ENCODE results near the gene C1orf50. TPM values are rescaled to one million over a fixed set of nuclear protein-coding genes. Genes with fewer than 3 reads are reported as not detected.

Gene C1orf50
- 4.8 and 6.5 TPM in 2 replicates for total RNA-seq

DNA sequence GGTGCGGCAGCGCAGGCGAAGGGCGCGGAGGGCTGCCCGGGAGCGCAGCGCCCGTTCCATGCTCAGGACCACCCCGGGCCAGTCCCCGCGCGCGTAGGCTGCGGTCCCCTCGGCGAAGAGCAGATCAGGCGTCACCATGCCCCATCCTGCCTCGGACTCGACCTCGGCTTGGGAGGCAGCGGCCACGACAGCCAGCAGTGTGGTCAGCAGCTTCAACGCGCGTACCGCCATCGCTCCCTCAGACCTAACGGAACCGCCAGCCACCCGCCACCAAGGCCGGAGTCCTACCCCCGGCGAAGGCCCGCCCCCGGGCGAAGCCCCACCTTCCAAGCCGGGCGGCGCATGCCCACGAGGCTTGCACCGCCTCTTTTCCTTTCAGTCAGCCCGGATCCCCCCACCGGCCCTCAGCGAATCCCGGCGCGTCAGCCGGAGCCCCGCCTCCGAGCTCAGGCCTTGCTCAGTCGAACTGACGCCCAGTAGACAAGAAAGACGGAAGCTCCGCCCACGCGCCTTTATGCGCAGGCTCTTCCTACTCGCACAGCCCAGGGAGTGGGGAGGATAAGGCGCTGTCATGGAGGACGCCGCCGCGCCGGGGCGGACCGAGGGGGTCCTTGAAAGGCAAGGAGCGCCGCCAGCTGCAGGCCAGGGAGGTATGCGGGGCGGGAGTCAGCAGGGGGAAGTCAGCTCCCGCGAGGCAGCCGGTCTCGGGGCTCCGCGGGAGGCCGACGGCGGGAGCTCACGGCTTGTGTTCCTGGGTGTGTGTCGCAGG is at the start of gene C1orf50, which contains the start of gene P3H1:
Gene C1orf50 (plus strand): TSS at position 509 of the 769 bp plus-strand sequence. CDS start 63 bp downstream, at position 572.
Gene P3H1 (minus strand): TSS at position 288 of the 769 bp plus-strand sequence. CDS start 57 bp downstream, at position 231.

GRCh38 chr1:42739753-42740700 is 27.0 kb upstream of the C1orf50 start, which contains the start of gene CLDN19:
TSS of gene CLDN19 (minus strand) at chr1:42740236. CDS start at chr1:42740063, 173 bp downstream.

GRCh38 chr1:42784946-42785693 is 18.1 kb downstream of the C1orf50 start, which contains the start of gene TMEM269:
TSS of gene TMEM269 (plus strand) at chr1:42784991. CDS start at chr1:42789894, 4,903 bp downstream.

DNA sequence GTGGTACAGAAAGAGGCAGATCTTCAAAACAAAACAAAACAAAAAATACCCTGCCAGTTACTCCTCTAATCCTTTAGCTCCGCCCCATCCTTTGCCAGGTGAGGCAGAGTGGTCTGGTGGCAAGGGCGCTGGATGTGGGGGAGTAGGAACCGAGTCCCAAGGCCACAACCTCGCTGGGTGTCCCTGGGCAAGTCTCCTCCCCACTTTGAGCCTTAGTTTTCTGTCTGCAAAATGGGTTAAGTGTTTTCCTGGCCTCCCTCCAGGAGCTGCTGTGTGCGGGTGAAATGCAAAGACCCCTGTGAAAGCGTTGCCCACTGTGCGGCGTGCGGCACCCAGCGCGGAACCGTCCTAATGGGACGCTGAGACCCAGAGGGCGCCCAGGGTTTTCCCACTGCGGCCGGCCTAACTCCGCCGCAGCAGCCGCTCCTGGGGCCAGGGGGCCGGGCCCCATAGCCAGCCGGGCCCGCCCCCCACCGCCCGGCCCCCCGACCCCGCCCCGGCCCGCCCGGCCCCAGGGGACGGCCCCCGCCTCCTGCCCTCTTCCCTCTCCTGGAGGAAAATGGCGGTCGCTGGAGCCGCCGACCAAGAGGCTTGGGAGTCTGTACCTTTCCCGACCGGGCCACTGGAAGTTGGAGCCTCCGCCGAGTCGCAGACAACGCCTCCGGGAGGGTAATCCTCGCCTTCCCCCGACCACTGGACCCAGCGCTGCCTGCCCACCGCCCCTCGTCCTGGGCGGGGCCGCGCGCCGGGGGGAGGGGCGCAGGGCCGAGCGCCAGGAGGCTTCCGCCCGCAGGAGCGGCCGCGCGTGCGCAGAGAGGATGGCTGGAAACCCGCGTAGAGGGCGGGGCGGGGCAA is 49.8 kb downstream of the C1orf50 start, which contains the start of the genes ERMAP and SVBP:
Gene ERMAP (plus strand): TSS at position 538 of the 855 bp plus-strand sequence. CDS start 13,327 bp downstream, outside the sequence.
Gene SVBP (minus strand): TSS at position 813 of the 855 bp plus-strand sequence. CDS start 853 bp downstream, outside the sequence.

Other genes starting within 250 kb of the C1orf50 start
- gene PPIH, start 108.8 kb upstream of the C1orf50 start, total RNA-seq, result 53.5 and 55.1 TPM in 2 replicates
- 788 and 803 TPM in 2 replicates for gene YBX1, start 84.8 kb upstream of the C1orf50 start, total RNA-seq
- gene CLDN19, start 27.0 kb upstream of the C1orf50 start, total RNA-seq, result not detected in 2 replicates
- gene P3H1, start 221 bp upstream of the C1orf50 start, total RNA-seq, result 107 and 149 TPM in 2 replicates
- gene TMEM269, start 17.7 kb downstream of the C1orf50 start, total RNA-seq, result 0.13 TPM in 1 of 2 replicates, not detected in the other
- gene ERMAP, start 49.9 kb downstream of the C1orf50 start, total RNA-seq, result 7.0 and 7.8 TPM in 2 replicates
- gene SVBP, start 50.1 kb downstream of the C1orf50 start, total RNA-seq, result 12.2 and 14.8 TPM in 2 replicates
- gene ZNF691, start 79.4 kb downstream of the C1orf50 start, total RNA-seq, result 5.7 and 6.2 TPM in 2 replicates
- gene SLC2A1, start 191.6 kb downstream of the C1orf50 start, total RNA-seq, result 58.2 and 58.4 TPM in 2 replicates

All from thoracic aorta endothelial cell (primary cell).